Measurements from ENCODE around the gene CCDC188. TPM values are rescaled to one million over a fixed set of nuclear protein-coding genes. Genes with fewer than 3 reads are reported as not detected.

CCDC188 gene
- total and polyA plus RNA-seq, 9 of the 15 experiments (the other 6 are each of a cell fraction or from before 2014, with no cell fraction given) = not detected

- peak; percentile 91 for TF ChIP-seq TARDBP (IDR thresholded peaks at IDR 0.05)
- TF ChIP-seq CBX2 (IDR thresholded peaks at IDR 0.05; ENCODE audit: insufficient read depth, low read length, poor library complexity, severe bottlenecking) = no peak
- TF ChIP-seq PML (IDR thresholded peaks at IDR 0.05; ENCODE audit: low read length) = no peak
- no peak for TF ChIP-seq NFXL1 (CRISPR knock-in tag; IDR thresholded peaks at IDR 0.05)
- no peak for TF ChIP-seq ZNF354B (CRISPR knock-in tag; IDR thresholded peaks at IDR 0.05)
- 0 out of 2 replicates have a peak, but pooled peaks have one; percentile 62 for TF ChIP-seq HLTF (IDR thresholded peaks at IDR 0.05)
- no peak; the same call in 1 of the 2 replicates for TF ChIP-seq SOX6 (IDR thresholded peaks at IDR 0.05)
- no peak for TF ChIP-seq XRCC3 (IDR thresholded peaks at IDR 0.05)
- TF ChIP-seq EZH2 (IDR thresholded peaks at IDR 0.05; ENCODE audit: borderline replicate concordance, low read depth, low read length) = no peak
- no peak for TF ChIP-seq ELF1 (tag; IDR thresholded peaks at IDR 0.05)
- no peak for TF ChIP-seq POLR3A (IDR thresholded peaks at IDR 0.05; ENCODE audit: borderline replicate concordance, extremely low read depth, insufficient read depth, insufficient read length)
- TF ChIP-seq PCBP1 (IDR thresholded peaks at IDR 0.05; ENCODE audit: low read depth, low read length, poor library complexity, severe bottlenecking) = no peak
- no peak for TF ChIP-seq RFX1 (IDR thresholded peaks at IDR 0.05)
- TF ChIP-seq CREM (IDR thresholded peaks at IDR 0.05; ENCODE audit: low read depth) = 0 out of 2 replicates have a peak, but pooled peaks have one; percentile 14
- TF ChIP-seq HNRNPH1 (optimal IDR thresholded peaks at IDR 0.05; ENCODE audit: low read depth, low read length) = no peak
- TF ChIP-seq XRCC5 (IDR thresholded peaks at IDR 0.05; ENCODE audit: low read depth, low read length) = peak; percentile 97
- TF ChIP-seq POLR2B (IDR thresholded peaks at IDR 0.05; ENCODE audit: low read depth, partially characterized antibody) = no peak
- TF ChIP-seq PRPF4 (IDR thresholded peaks at IDR 0.05; ENCODE audit: insufficient read depth, low read depth, low read length, poor library complexity, severe bottlenecking) = no peak
- no peak for TF ChIP-seq NELFE (IDR thresholded peaks at IDR 0.05; ENCODE audit: insufficient read depth, insufficient read length)
- no peak for TF ChIP-seq FOS (IDR thresholded peaks at IDR 0.05; ENCODE audit: extremely low read depth, insufficient read length)
- no peak for TF ChIP-seq KDM5B (IDR thresholded peaks at IDR 0.05; ENCODE audit: insufficient replicate concordance, low read depth, low read length)
- TF ChIP-seq MBD2 (IDR thresholded peaks at IDR 0.05; ENCODE audit: borderline replicate concordance, low read depth) = no peak
- no peak for TF ChIP-seq E2F5 (CRISPR knock-in tag; IDR thresholded peaks at IDR 0.05)
- TF ChIP-seq DNMT1 (IDR thresholded peaks at IDR 0.05) = no peak
- no peak for TF ChIP-seq MXI1 (IDR thresholded peaks at IDR 0.05; ENCODE audit: low read depth, low read length)
- no peak for TF ChIP-seq SRSF9 (IDR thresholded peaks at IDR 0.05; ENCODE audit: borderline replicate concordance, low read depth, low read length)
- TF ChIP-seq PTRF (tag; IDR thresholded peaks at IDR 0.05) = no peak
- TF ChIP-seq U2AF2 (optimal IDR thresholded peaks at IDR 0.05; ENCODE audit: low read depth, low read length) = no peak
- peak; percentile 94 for TF ChIP-seq HBP1 (CRISPR knock-in tag; IDR thresholded peaks at IDR 0.05)
- no peak for TF ChIP-seq STAT5A (IDR thresholded peaks at IDR 0.05; ENCODE audit: borderline replicate concordance, low read length)
Observed at GRCh38 chr22:20156611-20157429, 6.0 kb upstream of the CCDC188 start (continued).
